WTC11 (cell line): ENCODE data around the gene BCO2. TPM values are rescaled to one million over a fixed set of nuclear protein-coding genes. Genes with fewer than 3 reads are reported as not detected.

Experiments
- ATAC-seq: fragments of 200-7000 bp; cut with Tn5 transposase; 2 replicates; pipeline ENCODE4 v1.10.0; 2021; ENCODE audit warnings: mild to moderate bottlenecking, moderate library complexity
- CTCF ChIA-PET: fragments of 300-600 bp; sonication (Branson Sonifier 250); formaldehyde crosslinking; loops from one replicate; lab custom pipeline; 2021; ENCODE audit warnings: antibody characterized with exemption; lab: Charles Lee
- POLR2A ChIA-PET: fragments of 350-600 bp; sonication (Branson Sonifier 250); formaldehyde crosslinking; loops from one replicate; lab custom pipeline; 2021; ENCODE audit warnings: antibody characterized with exemption; lab: Charles Lee
- DNase-seq: peaks from one replicate; pipeline ENCODE4 v3.0.0; 2021; ENCODE audit warnings: low spot score
- H3K27ac Mint-ChIP-seq: 2 replicates; pipeline ENCODE4 v1.8.0; 2021; ENCODE audit warnings: mixed read lengths
- H3K27me3 Mint-ChIP-seq: 2 replicates; pipeline ENCODE4 v1.8.0; 2021; ENCODE audit warnings: low read depth, mild to moderate bottlenecking, moderate library complexity, mixed read lengths
- H3K36me3 Mint-ChIP-seq: 2 replicates; pipeline ENCODE4 v1.8.0; 2021; ENCODE audit warnings: mixed read lengths
- H3K4me1 Mint-ChIP-seq: 2 replicates; pipeline ENCODE4 v1.8.0; 2022; ENCODE audit warnings: mixed read lengths
- H3K4me3 Mint-ChIP-seq: 2 replicates; pipeline ENCODE4 v1.8.0; 2021; ENCODE audit warnings: mild to moderate bottlenecking, moderate library complexity, mixed read lengths
- H3K9me3 Mint-ChIP-seq: 2 replicates; pipeline ENCODE4 v1.8.0; 2021; ENCODE audit warnings: mixed read lengths
- CDX4 ChIP-seq: fragments of 250-450 bp; sonication (Bioruptor Pico); IDR thresholded peaks from 2 replicates; pipeline ENCODE4 v1.9.0; 2021; ENCODE audit warnings: moderate library complexity, mild to moderate bottlenecking, inconsistent platforms, borderline replicate concordance
- CREB1 ChIP-seq: sonication (generic); formaldehyde crosslinking; IDR thresholded peaks from 2 replicates; pipeline ENCODE4 v1.8.0; 2023; ENCODE audit warnings: mild to moderate bottlenecking, missing genetic modification reagents
- E2F4 ChIP-seq: sonication (generic); formaldehyde crosslinking; IDR thresholded peaks from 2 replicates; pipeline ENCODE4 v1.8.1; 2022; ENCODE audit warnings: low read depth, mild to moderate bottlenecking, moderate library complexity, missing genetic modification reagents, borderline replicate concordance
- EMX1 ChIP-seq: fragments of 250-450 bp; sonication (Bioruptor Pico); IDR thresholded peaks from 2 replicates; pipeline ENCODE4 v1.8.0; 2021; ENCODE audit warnings: mild to moderate bottlenecking
- ERG ChIP-seq: fragments of 250-450 bp; sonication (Bioruptor Pico); IDR thresholded peaks from 2 replicates; pipeline ENCODE4 v1.8.0; 2021; ENCODE audit warnings: mild to moderate bottlenecking
- HMGA2 ChIP-seq: fragments of 250-450 bp; sonication (Bioruptor Pico); IDR thresholded peaks from 2 replicates; pipeline ENCODE4 v1.4.0; 2021; ENCODE audit warnings: mild to moderate bottlenecking, moderate library complexity
- MXD4 ChIP-seq: fragments of 250-450 bp; sonication (Bioruptor Pico); IDR thresholded peaks from 2 replicates; pipeline ENCODE4 v1.8.0; 2021; ENCODE audit warnings: mild to moderate bottlenecking, moderate library complexity, borderline replicate concordance
- NR3C1 ChIP-seq: sonication (generic); formaldehyde crosslinking; conservative IDR thresholded peaks from 2 replicates; pipeline ENCODE4 v1.8.1; 2023; ENCODE audit warnings: low read depth, mild to moderate bottlenecking, missing genetic modification reagents
- PRDM15 ChIP-seq: sonication (generic); formaldehyde crosslinking; IDR thresholded peaks from 2 replicates; pipeline ENCODE4 v1.8.0; 2022; ENCODE audit warnings: missing genetic modification reagents
- TCF7 ChIP-seq: sonication (generic); formaldehyde crosslinking; IDR thresholded peaks from 2 replicates; pipeline ENCODE4 v1.8.0; 2022; ENCODE audit warnings: mild to moderate bottlenecking, low read depth, missing genetic modification reagents, moderate library complexity
- TEAD1 ChIP-seq: sonication (generic); formaldehyde crosslinking; IDR thresholded peaks from 2 replicates; pipeline ENCODE4 v1.8.0; 2022; ENCODE audit warnings: mild to moderate bottlenecking, missing genetic modification reagents
- USF1 ChIP-seq: sonication (generic); formaldehyde crosslinking; IDR thresholded peaks from 2 replicates; pipeline ENCODE4 v1.8.0; 2022; ENCODE audit warnings: mild to moderate bottlenecking, missing genetic modification reagents
- USF2 ChIP-seq: sonication (generic); formaldehyde crosslinking; IDR thresholded peaks from 2 replicates; pipeline ENCODE4 v1.8.1; 2023; ENCODE audit warnings: mild to moderate bottlenecking, missing genetic modification reagents, moderate library complexity
- ZNF317 ChIP-seq: sonication (generic); formaldehyde crosslinking; IDR thresholded peaks from 2 replicates; pipeline ENCODE4 v1.8.1; 2023; ENCODE audit warnings: low read depth, mild to moderate bottlenecking, moderate library complexity, missing genetic modification reagents, borderline replicate concordance
- ZNF396 ChIP-seq: fragments of 250-450 bp; sonication (Bioruptor Pico); IDR thresholded peaks from 2 replicates; pipeline ENCODE4 v1.8.0; 2021; ENCODE audit warnings: mild to moderate bottlenecking, moderate library complexity, borderline replicate concordance
- ZNF416 ChIP-seq: fragments of 250-450 bp; sonication (Bioruptor Pico); IDR thresholded peaks from 2 replicates; pipeline ENCODE4 v1.9.0; 2021; ENCODE audit warnings: mild to moderate bottlenecking, inconsistent platforms
- total RNA-seq: library from RNA; stranded (reverse); gene quantifications from 3 replicates; pipeline ENCODE4 v1.2.3, GENCODE V29; 2021

The BCO2 gene
- total RNA-seq, 1 experiment from 2014 or later = 1.0 TPM

GRCh38 chr11:112165049-112165448 lies 10.3 kb upstream of the BCO2 start (continued):
- TF ChIP-seq EMX1 (no peak), ZNF416 (no peak), PRDM15 (CRISPR knock-in tag) (no peak), TCF7 (CRISPR knock-in tag) (no peak), ZNF396 (CRISPR knock-in tag) (no peak), ERG (CRISPR knock-in tag) (no peak), ZNF317 (CRISPR knock-in tag) (no peak), HMGA2 (CRISPR knock-in tag) (no peak), USF2 (CRISPR knock-in tag) (no peak), E2F4 (no peak), CDX4 (CRISPR knock-in tag) (no peak)
- TF ChIP-seq, all 79 proteins: peak for 0

GRCh38 chr11:112166562-112166961 lies 8.8 kb upstream of the BCO2 start:
- no peak overlapping the region for H3K27ac Mint-ChIP-seq
- H3K27me3 Mint-ChIP-seq = no peaks in the 10 kb centered on the region; the same call in none of the 2 replicates
- no peaks in the 10 kb centered on the region for H3K36me3 Mint-ChIP-seq
- H3K4me3 Mint-ChIP-seq = no peak overlapping the region
- TF ChIP-seq CREB1 (CRISPR knock-in tag) (no peak), USF1 (CRISPR knock-in tag) (no peak), TEAD1 (CRISPR knock-in tag) (no peak), MXD4 (CRISPR knock-in tag) (no peak), PRDM15 (CRISPR knock-in tag) (no peak), NR3C1 (CRISPR knock-in tag) (no peak)
- H3K9me3 Mint-ChIP-seq = no peaks in the 10 kb centered on the region
- ChIA-PET CTCF (interaction anchor here (0.9 to 2.4 kb wide), 2 partner anchors 9 to 114 kb away, joined by 3 to 12 read pairs; partner anchors contain the start of gene BCO2), POLR2A (no interaction called here)
- ATAC-seq = no peak
- peaks cover 10% of the 10 kb centered on the region for H3K4me1 Mint-ChIP-seq
- no peak for DNase-seq
